Aorta (tissue), 5 donors: ENCODE data around the gene HOXB8. TPM values are rescaled to one million over a fixed set of nuclear protein-coding genes. Genes with fewer than 3 reads are reported as not detected.
A peak's percentile ranks its signal among the peaks of the same experiment; 100 is the strongest.

Experiments
- ATAC-seq: fragments of 200-7000 bp; cut with Tn5 transposase; one replicate; pipeline ENCODE4 v1.9.1; 2022; ENCODE audit warnings: moderate library complexity; ENCODE audit not compliant: low FRiP score
- DNase-seq, 2 donors: peaks; one replicate each; pipeline ENCODE4 v3.0.0-alpha.2; 2020
- H3K27ac ChIP-seq, 2 donors: one replicate each; pipeline ENCODE4 v1.5.1; 2013; ENCODE audit warnings: low read length in 2 of 2, mild to moderate bottlenecking in 2 of 2, moderate library complexity in 2 of 2, control low read depth in 1 of 2, inconsistent platforms in 1 of 2, low read depth in 1 of 2
- H3K27me3 ChIP-seq, 2 donors: one replicate each; pipeline ENCODE4 v1.6.1; 2013; ENCODE audit warnings: control low read depth in 1 of 2, low read length in 1 of 2, mild to moderate bottlenecking in 1 of 2, moderate library complexity in 1 of 2; ENCODE audit not compliant: insufficient read depth in 2 of 2, control insufficient read depth in 1 of 2
- H3K36me3 ChIP-seq, 2 donors: one replicate each; pipeline ENCODE4 v1.6.1; 2013; ENCODE audit warnings: control low read depth in 1 of 2, low read length in 1 of 2, mild to moderate bottlenecking in 1 of 2; ENCODE audit not compliant: insufficient read depth in 2 of 2, control insufficient read depth in 1 of 2
- H3K4me1 ChIP-seq, 2 donors: one replicate each; pipeline ENCODE4 v1.6.1; 2013; ENCODE audit warnings: low read length in 2 of 2, control low read depth in 1 of 2, mild to moderate bottlenecking in 1 of 2, moderate library complexity in 1 of 2; ENCODE audit not compliant: insufficient read depth in 2 of 2, control insufficient read depth in 1 of 2
- H3K4me3 ChIP-seq, 2 donors: one replicate each; pipeline ENCODE4 v1.5.1; 2013; ENCODE audit warnings: low read length in 2 of 2, control low read depth in 1 of 2, mild to moderate bottlenecking in 1 of 2
- H3K9me3 ChIP-seq: one replicate; pipeline ENCODE4 v1.6.1; 2013; ENCODE audit warnings: mild to moderate bottlenecking, low read length; ENCODE audit not compliant: control insufficient read depth
- WGBS, 2 donors: extraction: QIAGEN DNeasy Blood & Tissue Kit; methylation state at CpG; one replicate each; pipeline ENCODE4 v1.1.7; 2013; 5-methylcytosine and 5-hydroxymethylcytosine counted together
- intact Hi-C, 2 donors: fragments of 100-400 bp; cut with DNase I; formaldehyde crosslinking; loops; one replicate each; pipeline versions ENCODE4 v1.14.2 to v1.15.0; 2022
- polyA plus RNA-seq, 2 donors: library from polyadenylated mRNA; stranded (reverse); fragments of 200-250 nt; gene quantifications; one replicate each; pipeline ENCODE4 v1.2.3, GENCODE V29; 2013
- total RNA-seq, 2 donors: library from RNA; stranded (reverse); fragmentation: NEBNext Ultra II Directional; extraction: Animal tissue kit (Norgen Biotek cat#: 25700); gene quantifications; one replicate each; pipeline ENCODE4 v1.2.1, GENCODE V29; 2021
- donor health status: healthy with polysubstance abuse.
- donor health status: Bipolar disorder and iron deficiency.
- donor health status: DM: no; HTN: no; CAD: no.
- donor health status: DM: no; HTN: no; CAD: no.
- donor health status: DM: yes; HTN: yes; CAD: no.

The HOXB8 gene
- total and polyA plus RNA-seq, 4 donors, result 0.31 to 1.9 (median 1.0) TPM; not detected in 1

- WGBS, 2 donors, result 48 to 62% methylated on average over 14 of the region's 14 CpGs
- DNase-seq (no peak), ATAC-seq (no peak)
- intact Hi-C loops, result no loop called here
- no peaks in the 10 kb centered on the region for H3K4me1 ChIP-seq
- no peaks in the 10 kb centered on the region for H3K36me3 ChIP-seq
- H3K27me3 ChIP-seq, result no peaks in the 10 kb centered on the region
- H3K9me3 ChIP-seq, result no peaks in the 10 kb centered on the region
- H3K4me3 ChIP-seq, result no peak overlapping the region
- H3K27ac ChIP-seq, result no peak overlapping the region
Measured at GRCh38 chr17:48645639-48646182, 30.6 kb upstream of the HOXB8 start.

GRCh38 chr17:48644910-48645557, 29.9 kb upstream of the HOXB8 start:
- WGBS, 2 donors, result 55 to 60% methylated on average over 6 of the region's 6 CpGs
- intact Hi-C loops, result no loop called here
- ATAC-seq, result no peak
- Histone ChIP-seq H3K4me3 (no peak overlapping the region), H3K27ac (no peak overlapping the region), H3K27me3 (no peaks in the 10 kb centered on the region), H3K36me3 (no peaks in the 10 kb centered on the region), H3K4me1 (no peaks in the 10 kb centered on the region), H3K9me3 (no peaks in the 10 kb centered on the region)
- DNase-seq, result no peak

GRCh38 chr17:48644159-48644558, 29.1 kb upstream of the HOXB8 start:
- H3K27ac ChIP-seq, result no peak overlapping the region
- H3K27me3 ChIP-seq, result no peaks in the 10 kb centered on the region
- no peaks in the 10 kb centered on the region for H3K4me1 ChIP-seq
- H3K4me3 ChIP-seq, result no peak overlapping the region
- 88 to 96% methylated on average over 1 of the region's 1 CpG for WGBS, 2 donors
- no peaks in the 10 kb centered on the region for H3K9me3 ChIP-seq
- intact Hi-C loops, result no loop called here
- ATAC-seq (no peak), DNase-seq (no peak)
- no peaks in the 10 kb centered on the region for H3K36me3 ChIP-seq

- no peaks in the 10 kb centered on the region for H3K4me1 ChIP-seq
- no peaks in the 10 kb centered on the region for H3K27me3 ChIP-seq
- ATAC-seq (no peak), DNase-seq (no peak)
- intact Hi-C loops, result no loop called here
- H3K9me3 ChIP-seq, result no peaks in the 10 kb centered on the region
- H3K4me3 ChIP-seq, result no peak overlapping the region
- no peak overlapping the region for H3K27ac ChIP-seq
- no peaks in the 10 kb centered on the region for H3K36me3 ChIP-seq
Measured at GRCh38 chr17:48643697-48644012, 28.6 kb upstream of the HOXB8 start.

- ATAC-seq, result no peak
- Histone ChIP-seq H3K36me3 (no peaks in the 10 kb centered on the region), H3K27me3 (no peaks in the 10 kb centered on the region), H3K27ac (no peak overlapping the region), H3K4me3 (no peak overlapping the region), H3K4me1 (no peaks in the 10 kb centered on the region), H3K9me3 (no peaks in the 10 kb centered on the region)
- WGBS, 2 donors, result 55 to 60% methylated on average over 23 of the region's 23 CpGs
- DNase-seq, result no peak
- intact Hi-C loops, result no loop called here
Measured at GRCh38 chr17:48642843-48643696, 28.0 kb upstream of the HOXB8 start.

GRCh38 chr17:48642059-48642842, 27.2 kb upstream of the HOXB8 start:
- Histone ChIP-seq H3K36me3 (no peaks in the 10 kb centered on the region), H3K27me3 (no peaks in the 10 kb centered on the region), H3K4me3 (no peak overlapping the region), H3K27ac (no peak overlapping the region), H3K9me3 (no peaks in the 10 kb centered on the region), H3K4me1 (no peaks in the 10 kb centered on the region)
- WGBS, 2 donors, result 22 to 26% methylated on average over 58 of the region's 58 CpGs
- peak in 1 of 2 donors; percentile 79 for DNase-seq
- ATAC-seq, result no peak
- intact Hi-C loops, result no loop called here

GRCh38 chr17:48641541-48642058, 26.5 kb upstream of the HOXB8 start:
- no peaks in the 10 kb centered on the region for H3K9me3 ChIP-seq
- 27 to 37% methylated on average over 29 of the region's 29 CpGs for WGBS, 2 donors
- intact Hi-C loops, result no loop called here
- H3K4me1 ChIP-seq, result no peaks in the 10 kb centered on the region
- no peak for DNase-seq
- no peak overlapping the region for H3K27ac ChIP-seq
- H3K27me3 ChIP-seq, result no peaks in the 10 kb centered on the region
- ATAC-seq, result no peak
- no peak overlapping the region for H3K4me3 ChIP-seq
- H3K36me3 ChIP-seq, result no peaks in the 10 kb centered on the region

- WGBS, 2 donors, result 66 to 82% methylated on average over 1 of the region's 1 CpG
- no peak for ATAC-seq
- no peaks in the 10 kb centered on the region for H3K4me1 ChIP-seq
- intact Hi-C loops, result no loop called here
- no peaks in the 10 kb centered on the region for H3K36me3 ChIP-seq
- H3K27me3 ChIP-seq, result no peaks in the 10 kb centered on the region
- DNase-seq, result no peak
- H3K4me3 ChIP-seq, result no peak overlapping the region
- H3K27ac ChIP-seq, result no peak overlapping the region
- no peaks in the 10 kb centered on the region for H3K9me3 ChIP-seq
Measured at GRCh38 chr17:48640858-48641180, 25.7 kb upstream of the HOXB8 start.
